Measurements from ENCODE around the gene LMF1.

The LMF1 gene

GRCh38 chr16:970766-971581 is at the start of gene LMF1:
Gene LMF1 (minus strand): TSS chr16:970984. CDS start chr16:970980, 4 bp downstream.
- peak; percentile 97 for DNase-seq

GRCh38 chr16:1020091-1020399 is 49.3 kb upstream of the LMF1 start:
- no peak for DNase-seq

- DNase-seq: no peak
Measured at GRCh38 chr16:1019231-1020090, 48.7 kb upstream of the LMF1 start.

DNA sequence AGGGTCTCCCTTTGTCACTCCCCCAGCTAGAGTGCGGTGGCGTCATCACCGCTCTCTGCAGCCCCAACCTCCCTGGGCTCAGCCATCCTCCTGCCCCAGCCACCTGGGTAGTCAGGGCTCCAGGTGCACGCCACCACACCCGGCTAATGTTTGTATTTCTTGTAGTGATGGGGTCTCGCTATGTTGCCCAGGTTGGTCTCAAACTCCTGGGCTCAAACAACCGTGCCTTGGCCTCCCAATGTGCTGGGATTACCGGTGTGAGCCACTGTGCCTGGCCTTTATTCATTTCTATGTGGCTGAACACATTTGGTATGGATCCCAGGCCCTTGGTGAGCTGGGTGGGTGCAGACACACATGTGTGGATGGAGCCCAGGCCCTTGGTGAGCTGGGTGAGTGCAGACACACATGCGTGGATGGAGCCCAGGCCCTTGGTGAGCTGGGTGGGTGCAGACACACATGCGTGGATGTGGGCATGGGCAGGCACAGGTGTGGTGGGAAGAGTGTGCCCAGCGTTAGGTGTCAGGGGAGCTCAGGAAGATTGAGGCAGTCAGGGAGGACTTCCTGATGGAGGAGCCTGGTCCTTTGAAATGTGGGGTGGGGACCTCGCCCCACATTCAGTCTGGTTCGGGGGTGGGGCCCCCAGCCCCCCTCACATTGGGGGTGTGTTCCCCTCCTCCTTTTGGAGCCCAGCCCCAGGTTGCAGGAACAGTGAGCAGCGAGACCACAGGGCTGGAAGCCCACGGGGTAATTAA is 47.8 kb upstream of the LMF1 start:
- DNase-seq: no peak

DNA sequence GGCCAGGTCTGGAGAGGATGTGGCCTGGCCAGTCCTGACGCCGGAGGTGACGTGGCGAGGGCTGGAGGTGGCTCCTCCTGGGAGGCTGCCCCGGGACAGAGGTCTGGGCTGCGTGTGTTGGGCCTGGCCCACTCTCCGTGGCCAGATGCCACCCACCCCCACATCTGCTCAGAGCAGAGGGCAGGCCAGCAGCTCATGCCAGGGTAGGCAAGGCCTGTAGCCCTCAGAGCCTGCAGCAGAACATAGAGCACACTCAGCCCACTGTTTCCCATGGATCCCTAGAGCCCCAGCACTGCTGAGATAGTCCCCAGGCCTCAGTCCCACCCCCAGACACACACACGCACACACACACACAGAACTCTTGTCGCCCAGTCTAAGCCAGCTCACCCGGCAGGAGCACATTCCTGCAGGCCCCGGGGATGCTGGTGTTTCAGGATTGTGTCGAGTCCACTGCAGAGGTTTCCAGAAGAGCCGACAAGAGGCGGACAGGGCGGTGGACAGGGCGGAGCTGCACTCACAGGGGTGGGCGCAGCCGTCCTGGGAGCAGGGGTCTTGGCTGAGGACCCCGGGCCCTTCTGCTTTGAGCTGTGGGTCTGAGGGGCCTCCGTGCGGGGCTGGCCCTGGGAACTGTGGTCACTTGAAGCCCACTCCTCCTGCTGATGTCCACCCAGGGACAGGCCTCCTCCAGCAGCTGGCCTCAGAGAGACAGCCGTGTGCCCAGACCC is 44.1 kb upstream of the LMF1 start:
- no peak for DNase-seq

GRCh38 chr16:1014221-1014620 is 43.4 kb upstream of the LMF1 start:
- no peak for DNase-seq

GRCh38 chr16:1013593-1013900 is 42.8 kb upstream of the LMF1 start:
- DNase-seq: no peak

- DNase-seq: no peak
Measured at GRCh38 chr16:1012722-1013592, 42.2 kb upstream of the LMF1 start.

- DNase-seq: no peak
Measured at GRCh38 chr16:1012135-1012534, 41.4 kb upstream of the LMF1 start.

GRCh38 chr16:1011316-1012082 is 40.7 kb upstream of the LMF1 start:
- no peak for DNase-seq

GRCh38 chr16:1010815-1011214 is 40.0 kb upstream of the LMF1 start:
- no peak for DNase-seq

GRCh38 chr16:1010251-1010650 is 39.5 kb upstream of the LMF1 start:
- DNase-seq: no peak

DNA sequence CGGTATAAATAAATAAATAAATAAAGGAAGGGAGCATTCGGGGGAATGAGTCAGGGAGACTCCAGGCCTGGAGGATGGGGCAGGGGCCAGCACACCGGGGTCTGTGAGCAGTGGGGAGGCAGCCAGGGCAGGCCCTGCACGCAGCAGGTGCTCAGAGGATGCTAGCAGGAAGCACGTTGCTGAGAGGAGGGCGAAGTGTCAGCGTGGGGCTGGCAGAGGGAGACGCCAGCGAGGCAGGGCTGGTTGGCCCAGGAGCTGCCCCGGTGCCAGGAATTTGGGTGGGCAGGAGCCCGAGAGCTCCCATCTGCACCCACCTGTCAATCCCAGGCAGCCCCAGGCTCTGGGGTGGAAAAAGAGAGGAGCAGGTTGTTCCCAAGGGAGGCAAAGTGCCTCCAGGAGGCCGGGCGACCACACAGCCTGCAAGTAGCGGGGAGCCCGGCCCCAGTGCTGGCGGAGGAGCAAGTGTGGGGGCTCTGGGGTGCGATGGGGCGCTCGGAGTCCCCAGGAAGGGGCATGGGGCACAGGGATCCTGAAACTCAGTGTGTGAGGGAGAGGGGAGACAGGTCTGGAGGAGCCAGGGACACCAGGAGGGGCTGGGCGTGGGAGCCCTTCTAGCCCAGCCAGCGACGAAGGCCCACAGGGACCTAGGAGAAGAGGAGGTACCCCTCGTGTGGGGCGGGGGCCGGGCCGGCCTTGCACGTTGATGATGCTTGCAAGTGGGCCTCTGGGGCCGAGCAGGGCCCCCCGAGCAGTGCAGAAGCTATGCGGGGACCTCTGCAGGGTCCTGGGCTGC is 38.8 kb upstream of the LMF1 start:
- no peak for DNase-seq

DNA sequence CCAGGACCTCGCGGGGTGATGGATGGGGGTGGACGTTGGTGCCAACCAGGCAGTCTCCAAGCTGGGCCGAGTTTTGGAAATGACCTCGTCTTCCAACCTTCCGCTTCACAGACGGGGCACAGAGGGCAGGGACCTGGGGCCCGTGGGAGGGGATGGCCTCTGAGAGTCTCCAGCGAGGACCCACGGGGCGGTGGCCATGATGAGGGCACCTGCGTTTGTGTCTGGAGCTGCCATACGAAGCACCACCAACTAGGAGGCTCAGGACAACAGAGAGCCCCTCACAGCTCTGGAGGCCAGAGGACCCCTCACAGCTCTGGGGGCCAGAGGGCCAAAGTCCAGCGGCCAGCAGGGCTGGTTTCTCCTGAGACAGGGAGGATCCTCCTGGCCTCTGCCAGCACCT is 37.3 kb upstream of the LMF1 start:
- DNase-seq: no peak

- DNase-seq: no peak
Measured at GRCh38 chr16:1007284-1007850, 36.6 kb upstream of the LMF1 start.

DNA sequence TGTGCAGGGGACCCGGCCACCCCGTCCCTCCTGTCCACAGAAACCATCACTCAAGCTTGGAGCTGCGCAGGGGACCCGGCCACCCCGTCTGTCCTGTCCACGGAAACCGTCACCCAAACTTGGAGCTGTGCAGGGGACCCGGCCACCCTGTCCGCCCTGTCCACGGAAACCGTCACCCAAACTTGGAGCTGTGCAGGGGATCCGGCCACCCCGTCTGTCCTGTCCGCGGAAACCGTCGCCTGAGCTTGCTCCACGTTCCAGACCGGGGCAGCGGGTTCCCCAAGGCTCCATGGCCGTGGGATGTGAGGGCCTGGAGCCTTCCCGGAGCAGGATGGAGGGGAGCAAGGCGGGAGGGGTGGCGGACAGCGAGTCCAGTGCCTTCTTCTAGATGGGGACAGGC is 36.0 kb upstream of the LMF1 start:
- DNase-seq: no peak

GRCh38 chr16:1005286-1005685 is 34.5 kb upstream of the LMF1 start:
- no peak for DNase-seq

DNA sequence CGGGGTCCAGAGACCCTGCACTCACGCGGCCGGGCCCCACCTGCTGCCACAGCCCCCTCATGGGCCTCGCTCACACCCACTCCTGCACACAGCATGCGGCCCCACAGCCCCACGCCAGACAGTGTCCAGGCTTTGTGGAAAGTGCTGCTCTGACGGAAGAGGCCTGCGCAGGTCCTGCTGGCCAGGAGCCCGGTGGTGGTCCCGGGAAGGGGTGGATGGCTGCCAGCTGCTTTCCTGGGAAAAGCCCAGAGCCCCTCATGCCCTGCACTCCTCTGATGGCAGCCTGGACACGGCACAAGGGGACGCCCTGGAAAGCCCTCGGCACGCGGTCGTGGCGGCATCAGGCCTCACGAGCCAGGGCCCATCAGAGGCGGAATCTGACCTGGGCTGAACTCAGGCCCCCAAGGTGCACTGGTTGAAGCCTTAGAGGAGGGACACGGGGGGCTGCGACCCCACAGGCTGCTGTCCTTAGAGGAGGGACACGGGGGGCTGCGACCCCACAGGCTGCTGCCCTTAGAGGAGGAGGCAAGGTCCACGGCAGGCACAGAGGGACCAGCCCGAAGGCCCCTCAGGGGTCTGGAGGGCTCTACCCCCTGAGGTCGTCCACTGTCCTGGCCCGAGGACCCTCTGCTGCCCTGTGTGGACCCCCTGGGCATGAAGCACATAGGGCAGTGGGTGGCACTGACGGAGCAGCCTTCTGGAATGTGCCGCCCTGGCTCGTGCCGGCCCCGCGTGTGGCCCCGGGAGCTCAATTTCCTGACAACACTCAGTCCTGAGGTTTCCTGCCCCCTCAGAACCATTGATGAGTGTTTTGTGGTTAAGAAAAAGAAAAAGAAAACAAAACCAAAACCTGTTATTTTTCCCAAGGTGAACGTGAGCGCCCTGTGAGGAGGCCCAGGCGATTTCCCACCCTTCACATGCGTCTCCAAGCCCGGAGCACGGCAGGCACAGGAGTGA is 32.9 kb upstream of the LMF1 start:
- DNase-seq: peak; percentile 36

Measured in suppressor macrophage treated with lipopolysaccharide for 4 hours (primary cell).